AG04450 (cell line): ENCODE results near the gene H6PD. TPM values are rescaled to one million over a fixed set of nuclear protein-coding genes. Genes with fewer than 3 reads are reported as not detected.

Source experiments
- CTCF ChIA-PET: fragments of 300-600, 350-600 bp; formaldehyde crosslinking; extraction: SDS; loops from one replicate; lab custom pipeline; 2022; ENCODE audit warnings: antibody characterized with exemption, inconsistent platforms; lab: Charles Lee
- POLR2A ChIA-PET: fragments of 350-600 bp; formaldehyde crosslinking; extraction: SDS; loops from one replicate; lab custom pipeline; 2021; ENCODE audit warnings: antibody characterized with exemption, inconsistent platforms; lab: Yijun Ruan, JAX
- DNase-seq: peaks from one replicate; pipeline ENCODE4 v3.0.0-alpha.2; 2011; ENCODE audit warnings: low read depth, low spot score
- H3K27ac ChIP-seq: one replicate; pipeline ENCODE4 v1.5.1; 2012; ENCODE audit warnings: low read depth, low read length, control low read depth
- H3K27me3 ChIP-seq: one replicate; pipeline ENCODE4 v1.6.0; 2012; ENCODE audit warnings: low read length; ENCODE audit not compliant: control insufficient read depth, insufficient read depth
- H3K4me3 ChIP-seq: 2 replicates; pipeline ENCODE4 v1.5.1; 2011; ENCODE audit warnings: mild to moderate bottlenecking, low read depth, low read length, control low read depth
- H3K9me3 ChIP-seq: 2 replicates; pipeline ENCODE4 v1.5.1; 2012; ENCODE audit warnings: low read length; ENCODE audit not compliant: control insufficient read depth, insufficient read depth
- CTCF ChIP-seq: IDR thresholded peaks from 2 replicates; pipeline ENCODE4 v1.5.1; 2011; ENCODE audit warnings: low read depth, low read length, control low read depth, inconsistent platforms
- polyA plus RNA-seq: library from polyadenylated mRNA; depleted of rRNA; stranded (reverse); fragments of >200 nt; gene quantifications from 2 replicates; pipeline ENCODE4 v1.2.3, GENCODE V29; 2011

Gene H6PD
- polyA plus RNA-seq, 1 experiment: 18.3 TPM

- Histone ChIP-seq H3K27me3 (no peaks in the 10 kb centered on the region), H3K27ac (peak overlapping the region; percentile 77), H3K9me3 (no peaks in the 10 kb centered on the region; the same call in 1 of the 2 replicates), H3K4me3 (no peak overlapping the region)
- ChIA-PET POLR2A (interaction anchor here (0.7 to 0.9 kb wide), 2 partner anchors 123 to 409 kb away, joined by 3 to 5 read pairs; no protein-coding TSS in a partner anchor), CTCF (interaction anchor here (0.5 to 2.6 kb wide), 15 partner anchors 7 to 564 kb away, joined by 3 to 8 read pairs (median 4); no protein-coding TSS in a partner anchor)
- no peak for DNase-seq
- TF ChIP-seq CTCF: 0 out of 2 replicates have a peak, but pooled peaks have one; percentile 10
These were observed 1.2 kb upstream of the H6PD start for GRCh38 chr1:9233241-9233941.

GRCh38 chr1:9233942-9234222 is 692 bp upstream of the H6PD start:
- Histone ChIP-seq H3K27me3 (no peaks in the 10 kb centered on the region), H3K4me3 (no peak overlapping the region), H3K9me3 (no peaks in the 10 kb centered on the region; the same call in 1 of the 2 replicates), H3K27ac (peak overlapping the region; percentile 65)
- no peak for TF ChIP-seq CTCF
- no peak for DNase-seq
- CTCF ChIA-PET: interaction anchor here (0.6 to 2.6 kb wide), 14 partner anchors 8 to 564 kb away, joined by 3 to 8 read pairs (median 4); no protein-coding TSS in a partner anchor
- POLR2A ChIA-PET: interaction anchor here (0.6 to 1.1 kb wide), 7 partner anchors 11 to 409 kb away, joined by 3 to 5 read pairs (median 3); no protein-coding TSS in a partner anchor

- Histone ChIP-seq H3K9me3 (no peaks in the 10 kb centered on the region; the same call in 1 of the 2 replicates), H3K4me3 (peak overlapping the region; percentile 69), H3K27ac (peak overlapping the region; percentile 81), H3K27me3 (no peaks in the 10 kb centered on the region)
- CTCF ChIA-PET: interaction anchor here (0.6 to 2.6 kb wide), 19 partner anchors 9 to 256 kb away, joined by 3 to 8 read pairs (median 4); no protein-coding TSS in a partner anchor
- TF ChIP-seq CTCF: no peak
- no peak for DNase-seq
- POLR2A ChIA-PET: interaction anchor here (0.6 to 2.3 kb wide), 7 partner anchors 10 to 351 kb away, joined by 3 to 8 read pairs (median 4); no protein-coding TSS in a partner anchor
These were observed 504 bp downstream of the H6PD start for GRCh38 chr1:9235096-9235459.

- TF ChIP-seq CTCF: no peak
- Histone ChIP-seq H3K27me3 (no peaks in the 10 kb centered on the region), H3K9me3 (no peaks in the 10 kb centered on the region; the same call in 1 of the 2 replicates), H3K4me3 (peak overlapping the region; percentile 69), H3K27ac (peak overlapping the region; percentile 81)
- POLR2A ChIA-PET: interaction anchor here (0.6 to 2.3 kb wide), 3 partner anchors 24 to 350 kb away, joined by 3 to 8 read pairs (median 4); no protein-coding TSS in a partner anchor
- CTCF ChIA-PET: interaction anchor here (0.7 to 2.6 kb wide), 5 partner anchors 55 to 373 kb away, joined by 3 to 8 read pairs (median 4); no protein-coding TSS in a partner anchor
- DNase-seq: no peak
These were observed 986 bp downstream of the H6PD start for GRCh38 chr1:9235560-9235959.

GRCh38 chr1:9238134-9238533 is 3.6 kb downstream of the H6PD start:
- H3K27ac ChIP-seq: no peak overlapping the region
- CTCF ChIA-PET: interaction anchor here (0.5 kb wide), 1 partner anchor 130 kb away, joined by 4 read pairs; no protein-coding TSS in a partner anchor
- TF ChIP-seq CTCF: no peak
- H3K9me3 ChIP-seq: no peaks in the 10 kb centered on the region; the same call in 1 of the 2 replicates
- H3K4me3 ChIP-seq: no peak overlapping the region
- POLR2A ChIA-PET: no interaction called here
- no peaks in the 10 kb centered on the region for H3K27me3 ChIP-seq
- no peak for DNase-seq
